HL-60 (cell line): ENCODE measurements around the gene WDR83.

Source experiments
- DNase-seq, 2 experiments: peaks; one replicate each; pipeline ENCODE4 v3.0.0-alpha.2; 2010 to 2020; ENCODE audit warnings: low read depth in 1 of 2, low spot score in 1 of 2
- H3K27ac ChIP-seq: fragments of 250-450 bp; sonication (Bioruptor Pico); replicated peaks from 2 replicates; pipeline ENCODE4 v1.5.1; 2020; ENCODE audit warnings: mild to moderate bottlenecking, moderate library complexity
- H3K27me3 ChIP-seq: fragments of 250-450 bp; sonication (Bioruptor Pico); 2 replicates; pipeline ENCODE4 v1.5.1; 2021; ENCODE audit warnings: mild to moderate bottlenecking, moderate library complexity; ENCODE audit not compliant: insufficient read depth, poor library complexity, severe bottlenecking
- H3K4me3 ChIP-seq: replicated peaks from 2 replicates; pipeline ENCODE4 v1.5.1; 2011; ENCODE audit warnings: mild to moderate bottlenecking, control low read depth, low read length; ENCODE audit not compliant: insufficient read depth
- GABPA ChIP-seq: IDR thresholded peaks from 2 replicates; pipeline ENCODE4 v1.6.1; 2012; ENCODE audit warnings: low read depth
- POLR2AphosphoS5 ChIP-seq: IDR thresholded peaks from 2 replicates; pipeline ENCODE4 v1.6.1; 2012; ENCODE audit warnings: low read depth
- REST ChIP-seq: IDR thresholded peaks from 2 replicates; pipeline ENCODE4 v1.6.1; 2012; ENCODE audit warnings: low read depth; ENCODE audit not compliant: insufficient replicate concordance
- SPI1 ChIP-seq: IDR thresholded peaks from 2 replicates; pipeline ENCODE4 v1.6.1; 2012; ENCODE audit warnings: low read depth, mild to moderate bottlenecking, borderline replicate concordance
- TF ChIP-seq, protein P1 (sequence below): IDR thresholded peaks from one replicate; pipeline ENCODE4 v1.5.1; 2011; ENCODE audit warnings: low read length, control low read depth, inconsistent platforms; ENCODE audit not compliant: insufficient read depth

WDR83 gene

DNA sequence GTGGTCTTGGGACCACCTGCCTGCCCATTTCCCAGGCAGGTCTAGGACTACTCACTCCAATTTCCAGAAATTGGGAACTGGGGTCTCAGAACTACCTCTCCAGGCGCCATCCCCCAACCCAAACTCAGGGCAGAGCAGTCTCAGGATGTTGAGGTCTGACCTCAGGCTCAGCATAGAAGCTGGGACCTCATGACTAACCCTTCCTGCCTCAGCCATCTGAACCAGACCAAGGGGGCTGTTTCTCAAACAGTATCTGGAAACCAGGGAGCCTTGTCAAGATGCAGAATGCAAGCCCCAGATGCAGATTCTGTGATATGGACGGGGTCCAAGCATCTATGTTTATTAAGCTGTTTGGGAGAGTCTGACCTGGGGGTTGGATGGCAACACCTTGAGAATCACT, 28.5 kb downstream of the WDR83 start:
- TF ChIP-seq, protein P1, sequence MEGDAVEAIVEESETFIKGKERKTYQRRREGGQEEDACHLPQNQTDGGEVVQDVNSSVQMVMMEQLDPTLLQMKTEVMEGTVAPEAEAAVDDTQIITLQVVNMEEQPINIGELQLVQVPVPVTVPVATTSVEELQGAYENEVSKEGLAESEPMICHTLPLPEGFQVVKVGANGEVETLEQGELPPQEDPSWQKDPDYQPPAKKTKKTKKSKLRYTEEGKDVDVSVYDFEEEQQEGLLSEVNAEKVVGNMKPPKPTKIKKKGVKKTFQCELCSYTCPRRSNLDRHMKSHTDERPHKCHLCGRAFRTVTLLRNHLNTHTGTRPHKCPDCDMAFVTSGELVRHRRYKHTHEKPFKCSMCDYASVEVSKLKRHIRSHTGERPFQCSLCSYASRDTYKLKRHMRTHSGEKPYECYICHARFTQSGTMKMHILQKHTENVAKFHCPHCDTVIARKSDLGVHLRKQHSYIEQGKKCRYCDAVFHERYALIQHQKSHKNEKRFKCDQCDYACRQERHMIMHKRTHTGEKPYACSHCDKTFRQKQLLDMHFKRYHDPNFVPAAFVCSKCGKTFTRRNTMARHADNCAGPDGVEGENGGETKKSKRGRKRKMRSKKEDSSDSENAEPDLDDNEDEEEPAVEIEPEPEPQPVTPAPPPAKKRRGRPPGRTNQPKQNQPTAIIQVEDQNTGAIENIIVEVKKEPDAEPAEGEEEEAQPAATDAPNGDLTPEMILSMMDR: no peak
- no peak for TF ChIP-seq REST
- no peak for TF ChIP-seq SPI1
- no peak for TF ChIP-seq POLR2AphosphoS5
- TF ChIP-seq GABPA: no peak
- H3K27ac ChIP-seq: no peak overlapping the region
- DNase-seq: no peak
- no peaks in the 10 kb centered on the region for H3K27me3 ChIP-seq
- no peak overlapping the region for H3K4me3 ChIP-seq

DNA sequence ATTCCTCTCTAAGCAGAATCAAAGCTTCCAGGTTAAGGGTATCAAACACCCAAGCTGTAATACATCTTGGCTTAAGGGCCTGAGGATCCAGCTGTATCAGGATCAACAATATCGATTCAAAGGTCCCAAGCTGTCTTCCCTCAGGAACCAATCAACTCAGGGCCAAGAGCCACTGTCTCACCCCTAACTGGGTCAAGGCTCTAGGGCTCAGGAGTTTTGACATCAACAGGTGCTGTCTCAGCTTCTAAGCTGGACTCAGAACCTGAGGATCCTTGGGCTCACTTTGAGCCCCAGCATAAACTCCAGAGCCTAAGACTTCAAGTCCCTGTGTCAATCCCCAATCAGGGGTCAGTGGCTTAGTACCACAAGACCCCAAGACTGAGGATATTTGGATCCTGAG, 28.9 kb downstream of the WDR83 start:
- H3K27me3 ChIP-seq: no peaks in the 10 kb centered on the region
- DNase-seq: no peak
- peak overlapping the region; percentile 34 for H3K27ac ChIP-seq
- TF ChIP-seq, protein P1: no peak
- TF ChIP-seq SPI1 (no peak), POLR2AphosphoS5 (no peak), REST (no peak), GABPA (no peak)
- peak overlapping the region; percentile 97 for H3K4me3 ChIP-seq

- DNase-seq: no peak
- peak overlapping the region; percentile 97 for H3K4me3 ChIP-seq
- H3K27ac ChIP-seq: peak overlapping the region; percentile 82
- TF ChIP-seq GABPA (no peak), POLR2AphosphoS5 (no peak), SPI1 (no peak), REST (no peak)
- TF ChIP-seq, protein P1: no peak
- H3K27me3 ChIP-seq: no peaks in the 10 kb centered on the region
These were observed 29.4 kb downstream of the WDR83 start for GRCh38 chr19:12695997-12696365.
